Activated CD4-positive, alpha-beta T cell treated with anti-CD3 and anti-CD28 coated beads, Interleukin-2, amount 50 U/mL, for 4 hours (primary cell): ENCODE measurements around the gene TMEM92.

ENCODE experiments used
- DNase-seq, 2 experiments: peaks; one replicate each; pipeline ENCODE4 v3.0.0-alpha.2; 2020

The TMEM92 gene

GRCh38 chr17:50329716-50330115, 55.5 kb downstream of the TMEM92 start:
- DNase-seq = no peak

- DNase-seq = no peak
These were observed 56.0 kb downstream of the TMEM92 start for GRCh38 chr17:50330151-50330775.
